MCF 10A (cell line): Measurements from ENCODE around the gene RIMS1. TPM values are rescaled to one million over a fixed set of nuclear protein-coding genes. Genes with fewer than 3 reads are reported as not detected.

Experiments used
- BruUV-seq: library from RNA; stranded (reverse); fragments of 400-500 nt; replicated peaks from 2 replicates; lab custom pipeline; 2021; lab: Mats Ljungman, UMichigan
- CTCF ChIA-PET: fragments of 300-600 bp; sonication (Branson Sonifier 250); formaldehyde crosslinking; extraction: SDS; loops from one replicate; lab custom pipeline; 2021; ENCODE audit warnings: antibody characterized with exemption, inconsistent platforms; lab: Yijun Ruan, JAX
- POLR2A ChIA-PET: fragments of 300-600, 350-650 bp; sonication (Branson Sonifier 250); formaldehyde crosslinking; extraction: SDS; loops from one replicate; lab custom pipeline; 2020; ENCODE audit warnings: antibody characterized with exemption, inconsistent platforms; lab: Yijun Ruan, JAX
- DNase-seq: peaks from one replicate; pipeline ENCODE4 v3.0.0-alpha.2; 2018; ENCODE audit not compliant: unreplicated experiment
- H3K27ac Mint-ChIP-seq: one replicate; pipeline ENCODE4 v1.8.0; 2022; ENCODE audit warnings: mild to moderate bottlenecking, low read depth, mixed read lengths; ENCODE audit not compliant: unreplicated experiment
- H3K27me3 Mint-ChIP-seq: one replicate; pipeline ENCODE4 v1.8.0; 2022; ENCODE audit warnings: mixed read lengths; ENCODE audit not compliant: insufficient read depth, unreplicated experiment
- H3K36me3 Mint-ChIP-seq: one replicate; pipeline ENCODE4 v1.8.0; 2022; ENCODE audit warnings: mild to moderate bottlenecking, moderate library complexity, mixed read lengths; ENCODE audit not compliant: insufficient read depth, unreplicated experiment
- H3K4me1 Mint-ChIP-seq: one replicate; pipeline ENCODE4 v1.8.0; 2022; ENCODE audit warnings: mixed read lengths; ENCODE audit not compliant: insufficient read depth, unreplicated experiment
- H3K4me3 Mint-ChIP-seq: one replicate; pipeline ENCODE4 v1.8.0; 2022; ENCODE audit warnings: mild to moderate bottlenecking, moderate library complexity, mixed read lengths; ENCODE audit not compliant: unreplicated experiment
- H3K9me3 Mint-ChIP-seq: one replicate; pipeline ENCODE4 v1.8.0; 2022; ENCODE audit warnings: mixed read lengths; ENCODE audit not compliant: unreplicated experiment
- CTCF ChIP-seq: fragments of 200-600 bp; IDR thresholded peaks from one replicate; pipeline ENCODE4 v1.8.0; 2022; ENCODE audit warnings: antibody characterized with exemption, mild to moderate bottlenecking; ENCODE audit not compliant: unreplicated experiment
- intact Hi-C: fragments of 100-400 bp; cut with micrococcal nuclease; formaldehyde crosslinking; loops from 2 replicates; pipeline ENCODE4 v1.14.1; 2022
- total RNA-seq: library from RNA; stranded (reverse); gene quantifications from 2 replicates; pipeline ENCODE4 v1.2.3, GENCODE V29; 2022

Gene RIMS1
- total RNA-seq, 1 experiment from 2014 or later, result not detected

GRCh38 chr6:72216222-72217068 lies 330.1 kb downstream of the RIMS1 start:
- ChIA-PET CTCF (no interaction called here), POLR2A (no interaction called here)
- no peak overlapping the region for H3K27ac Mint-ChIP-seq
- TF ChIP-seq CTCF, result no peak
- no TSS peak for BruUV-seq
- no peaks in the 10 kb centered on the region for H3K9me3 Mint-ChIP-seq
- no peaks in the 10 kb centered on the region for H3K36me3 Mint-ChIP-seq
- peaks cover 87% of the 10 kb centered on the region for H3K27me3 Mint-ChIP-seq
- no peak overlapping the region for H3K4me3 Mint-ChIP-seq
- intact Hi-C loops, result no loop called here
- H3K4me1 Mint-ChIP-seq, result no peaks in the 10 kb centered on the region
- no peak for DNase-seq

- CTCF ChIA-PET, result no interaction called here
- POLR2A ChIA-PET, result no interaction called here
- H3K36me3 Mint-ChIP-seq, result no peaks in the 10 kb centered on the region
- no peak for DNase-seq
- H3K9me3 Mint-ChIP-seq, result no peaks in the 10 kb centered on the region
- intact Hi-C loops, result no loop called here
- no peak overlapping the region for H3K27ac Mint-ChIP-seq
- TF ChIP-seq CTCF, result no peak
- no peaks in the 10 kb centered on the region for H3K4me1 Mint-ChIP-seq
- H3K4me3 Mint-ChIP-seq, result no peak overlapping the region
- peaks cover 90% of the 10 kb centered on the region for H3K27me3 Mint-ChIP-seq
- no TSS peak for BruUV-seq
These were observed 331.3 kb downstream of the RIMS1 start for GRCh38 chr6:72217626-72218025.

- CTCF ChIA-PET, result no interaction called here
- TF ChIP-seq CTCF, result peak; percentile 40
- DNase-seq, result peak; percentile 44
These were observed 331.8 kb downstream of the RIMS1 start for GRCh38 chr6:72218125-72218524.

GRCh38 chr6:72219536-72219935 lies 333.2 kb downstream of the RIMS1 start:
- ChIA-PET POLR2A (interaction anchor here (0.7 kb wide), 1 partner anchor 149 kb away, joined by 5 read pairs; no protein-coding TSS in a partner anchor), CTCF (no interaction called here)

More at GRCh38 chr6:72218125-72218524, 331.8 kb downstream of the RIMS1 start:
- POLR2A ChIA-PET, result no interaction called here
- no peaks in the 10 kb centered on the region for H3K36me3 Mint-ChIP-seq
- BruUV-seq, result no TSS peak
- no peaks in the 10 kb centered on the region for H3K9me3 Mint-ChIP-seq
- no peak overlapping the region for H3K4me3 Mint-ChIP-seq
- intact Hi-C loops, result no loop called here
- peaks cover 90% of the 10 kb centered on the region for H3K27me3 Mint-ChIP-seq
- H3K27ac Mint-ChIP-seq, result no peak overlapping the region
- no peaks in the 10 kb centered on the region for H3K4me1 Mint-ChIP-seq

More at GRCh38 chr6:72219536-72219935, 333.2 kb downstream of the RIMS1 start:
- no peak for DNase-seq
- intact Hi-C loops, result no loop called here
- H3K36me3 Mint-ChIP-seq, result no peaks in the 10 kb centered on the region
- H3K9me3 Mint-ChIP-seq, result no peaks in the 10 kb centered on the region
- TF ChIP-seq CTCF, result no peak
- no peaks in the 10 kb centered on the region for H3K4me1 Mint-ChIP-seq
- peaks cover 99% of the 10 kb centered on the region for H3K27me3 Mint-ChIP-seq
- BruUV-seq, result no TSS peak
- H3K4me3 Mint-ChIP-seq, result no peak overlapping the region
- H3K27ac Mint-ChIP-seq, result no peak overlapping the region
